Measurements from ENCODE around the gene MED26. TPM values are rescaled to one million over a fixed set of nuclear protein-coding genes. Genes with fewer than 3 reads are reported as not detected.

Gene MED26
- total and polyA plus RNA-seq, 2 of the 13 experiments (the other 11 are each of a cell fraction or from before 2014, with no cell fraction given) = 3.5 to 3.8 TPM

GRCh38 chr19:16573925-16574324 is 54.1 kb downstream of the MED26 start:
- FAIRE-seq = no peak
- intact Hi-C loops (cut with micrococcal nuclease; ENCODE audit: unreplicated experiment) (loop anchor here (5.0 kb wide), 1 partner anchor 53 kb away; the partner anchor contains the start of gene MED26), in situ Hi-C loops (cut with HindIII; ENCODE audit: extremely low pct_ligation_motif_present, low pct_unique_long_range_greater_than_20kb) (loop anchor here (5.0 kb wide), 1 partner anchor 53 kb away; the partner anchor contains the start of gene MED26)
- no peaks in the 10 kb centered on the region for H3K9me3 ChIP-seq (ENCODE audit: low read length)
- no TSS peak for BruUV-seq (replicated peaks)
- H2AFZ ChIP-seq (ENCODE audit: low read length) = no peak overlapping the region
- ChIA-PET CTCF (ENCODE audit: low intra/inter-chr PET ratio, low total read pairs) (no interaction called here), POLR2A (no interaction called here)
- ATAC-seq = no peak
- peak overlapping the region; percentile 75 to 95 (median 94); a peak in 4 of 6 replicates for H3K4me3 ChIP-seq (replicated peaks in 1 of 3; ENCODE audit: insufficient read depth in 1 of 3, low read depth in 2 of 3, low read length in 3 of 3)
- H3K4me2 ChIP-seq (ENCODE audit: low read depth, low read length) = peak overlapping the region; percentile 91
- H3K9ac ChIP-seq (ENCODE audit: insufficient read depth, low read depth, low read length) = peak overlapping the region; percentile 78; the same call in 1 of the 2 replicates
- no peaks in the 10 kb centered on the region; a peak in 1 of 5 replicates for H3K27me3 ChIP-seq (ENCODE audit: control insufficient read depth in 1 of 2, insufficient read depth in 2 of 2, low read length in 2 of 2)
- DNase-seq (ENCODE audit: low spot score) = no peak
- H3K36me3 ChIP-seq (replicated peaks in 1 of 2; ENCODE audit: control insufficient read depth in 1 of 2, insufficient read depth in 2 of 2, low read length in 2 of 2) = peaks cover 18 to 36% of the 10 kb centered on the region in 2 experiments; a peak in 4 of 5 replicates
- no peak overlapping the region for H3K27ac ChIP-seq (ENCODE audit: extremely low read length, insufficient read depth, low read length)
- peaks cover 42% of the 10 kb centered on the region for H3K4me1 ChIP-seq (ENCODE audit: insufficient read depth, low read length)
- peak; percentile 25; the same call in 1 of the 2 replicates for TF ChIP-seq POLR2AphosphoS5 (IDR thresholded peaks at IDR 0.05; ENCODE audit: low read depth, low read length)
- no peak for TF ChIP-seq JUND (CRISPR knock-in tag; IDR thresholded peaks at IDR 0.05)
- 0 out of 2 replicates have a peak, but pooled peaks cover 3% of the 10 kb centered on the region for H4K20me1 ChIP-seq (ENCODE audit: insufficient read depth, low read length)
- peaks cover 55% of the 10 kb centered on the region for H3K79me2 ChIP-seq (ENCODE audit: insufficient read depth, low read length)

GRCh38 chr19:16573296-16573695 is 54.7 kb downstream of the MED26 start:
- Histone ChIP-seq H2AFZ (ENCODE audit: low read length) (no peak overlapping the region), H3K79me2 (ENCODE audit: insufficient read depth, low read length) (peaks cover 58% of the 10 kb centered on the region), H3K4me1 (ENCODE audit: insufficient read depth, low read length) (peaks cover 42% of the 10 kb centered on the region), H3K4me2 (ENCODE audit: low read depth, low read length) (peak overlapping the region; percentile 91), H3K36me3 (replicated peaks in 1 of 2; ENCODE audit: control insufficient read depth in 1 of 2, insufficient read depth in 2 of 2, low read length in 2 of 2) (peaks cover 17 to 41% of the 10 kb centered on the region in 2 experiments; a peak in 4 of 5 replicates), H3K27me3 (ENCODE audit: control insufficient read depth in 1 of 2, insufficient read depth in 2 of 2, low read length in 2 of 2) (no peaks in the 10 kb centered on the region; a peak in 1 of 5 replicates), H3K9ac (ENCODE audit: insufficient read depth, low read depth, low read length) (peak overlapping the region; percentile 78), H4K20me1 (ENCODE audit: insufficient read depth, low read length) (0 out of 2 replicates have a peak, but pooled peaks cover under 1% of the 10 kb centered on the region), H3K27ac (ENCODE audit: extremely low read length, insufficient read depth, low read length) (peak overlapping the region; percentile 72), H3K9me3 (ENCODE audit: low read length) (no peaks in the 10 kb centered on the region), H3K4me3 (replicated peaks in 1 of 3; ENCODE audit: insufficient read depth in 1 of 3, low read depth in 2 of 3, low read length in 3 of 3) (peak overlapping the region; percentile 75 to 95 (median 94))
- DNase-seq (ENCODE audit: low spot score) (no peak), FAIRE-seq (no peak), ATAC-seq (no peak)
- BruUV-seq (replicated peaks) = no TSS peak
- in situ Hi-C loops (cut with HindIII; ENCODE audit: extremely low pct_ligation_motif_present, low pct_unique_long_range_greater_than_20kb) = loop anchor here (5.0 kb wide), 1 partner anchor 54 kb away; the partner anchor contains the start of gene MED26
- 44% methylated on average over 12 of the region's 13 CpGs for WGBS (ENCODE audit: low lambda C conversion rate)
- TF ChIP-seq ZNF431 (CRISPR knock-in tag; IDR thresholded peaks at IDR 0.05; ENCODE audit: borderline replicate concordance, low read depth) = 0 out of 2 replicates have a peak, but pooled peaks have one; percentile 7
- TF ChIP-seq ZBTB21 (CRISPR knock-in tag; IDR thresholded peaks at IDR 0.05) = no peak
- TF ChIP-seq NCOA2 (CRISPR knock-in tag; IDR thresholded peaks at IDR 0.05) = no peak
- 0 out of 2 replicates have a peak, but pooled peaks have one; percentile 7 for TF ChIP-seq NCOA1 (CRISPR knock-in tag; IDR thresholded peaks at IDR 0.05)
- TF ChIP-seq SMAD3 (CRISPR knock-in tag; IDR thresholded peaks at IDR 0.05) = no peak
- TF ChIP-seq KLF6 (CRISPR knock-in tag; IDR thresholded peaks at IDR 0.05) = no peak
- no peak for TF ChIP-seq ASH2L (IDR thresholded peaks at IDR 0.05; ENCODE audit: insufficient read length, low read depth, low read length)
- CTCF ChIA-PET (ENCODE audit: low intra/inter-chr PET ratio, low total read pairs) = no interaction called here
- POLR2A ChIA-PET = interaction anchor here (0.9 to 1.4 kb wide), 4 partner anchors 25 to 88 kb away, joined by 3 to 4 read pairs (median 3); partner anchors contain the start of genes C19orf44, CALR3 and TMEM38A
- intact Hi-C loops (cut with micrococcal nuclease; ENCODE audit: unreplicated experiment) = loop anchor here (5.0 kb wide), 1 partner anchor 54 kb away; the partner anchor contains the start of gene MED26
